Measurements from ENCODE around the gene OR52A5.
"Not testable (repeated sequence)": the region's sequence is repeated elsewhere in the genome, so short reads cannot be mapped to it uniquely, and the experiment has no call there.

Gene OR52A5
- 0 reads per million in 2 donors for total RNA-seq

DNA sequence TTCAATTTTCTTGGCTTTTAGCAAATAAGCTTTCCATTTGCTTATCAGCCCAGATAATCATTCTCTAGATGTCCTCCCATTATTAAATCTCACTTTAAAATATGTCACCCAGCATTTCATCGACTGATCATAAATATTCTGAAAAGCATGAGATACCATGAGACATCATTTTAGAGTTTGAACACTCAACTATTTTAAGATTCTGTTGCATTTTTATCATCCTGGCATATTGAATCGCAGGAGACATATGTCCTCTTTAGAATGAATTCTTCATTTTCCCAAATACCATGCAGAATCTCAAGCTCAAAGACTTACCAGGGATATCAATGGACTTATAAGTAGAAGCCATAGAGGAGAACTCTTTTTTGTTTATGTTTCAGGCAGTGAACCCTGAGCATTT, at the start of gene OR52A5:
OR52A5 (minus strand) TSS at position 361 of the 400 bp plus-strand sequence. CDS start 5,714 bp downstream, outside the sequence.
- no peak for DNase-seq

DNA sequence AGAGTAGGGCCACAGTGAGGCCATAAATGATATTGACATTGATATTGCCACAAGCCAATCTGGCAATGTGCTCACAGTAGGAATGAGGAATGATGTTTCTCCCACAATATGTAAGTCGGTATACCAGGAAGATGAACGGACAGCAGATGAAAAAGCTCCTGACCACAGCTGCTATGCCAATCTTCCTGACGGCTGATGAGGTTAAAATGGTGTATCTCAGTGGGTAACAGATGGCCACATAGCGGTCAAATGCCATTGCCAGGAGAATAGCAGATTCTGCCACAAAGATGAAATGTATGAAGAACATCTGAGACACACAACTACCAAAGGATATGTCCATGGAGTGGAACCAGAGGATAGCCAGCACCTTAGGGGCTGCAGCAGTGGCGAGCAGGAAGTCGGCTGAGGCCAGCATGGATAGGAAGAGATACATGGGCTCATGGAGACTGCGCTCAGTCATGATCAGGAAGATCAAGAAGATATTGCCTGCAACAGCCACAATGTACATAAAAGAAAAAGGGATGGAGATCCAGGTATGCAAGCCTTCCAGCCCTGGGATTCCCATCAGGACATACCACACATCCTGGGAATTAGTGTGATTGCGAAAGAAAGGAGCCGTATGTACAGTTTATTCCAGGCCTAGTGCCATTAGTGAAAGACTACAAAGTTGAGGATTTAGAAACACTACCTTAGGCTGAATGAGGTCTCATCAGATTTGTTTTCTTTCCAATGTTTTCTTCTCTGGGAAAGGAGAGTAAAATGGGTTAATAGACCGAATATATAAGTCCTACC, 40.1 kb upstream of the OR52A5 start:
- no peak for DNase-seq

DNA sequence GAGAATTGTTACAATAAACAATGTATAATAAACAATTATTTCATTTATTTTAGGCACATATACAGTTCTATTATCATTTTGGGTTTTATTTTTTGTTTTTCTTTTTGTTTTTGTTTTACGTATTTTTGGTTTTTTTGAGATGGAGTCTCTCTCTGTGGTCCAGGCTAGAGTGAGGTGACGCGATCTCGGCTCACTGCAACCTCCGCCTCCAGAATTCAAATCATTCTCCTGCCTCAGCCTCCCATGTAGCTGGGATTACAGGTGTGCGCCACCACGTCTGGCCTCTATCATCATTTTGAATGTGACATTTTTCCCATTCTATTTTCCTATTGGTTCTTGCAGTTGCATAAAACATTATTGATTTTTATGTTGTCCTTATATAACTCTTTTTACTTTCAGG, 36.8 kb upstream of the OR52A5 start:
- DNase-seq, result no peak

DNA sequence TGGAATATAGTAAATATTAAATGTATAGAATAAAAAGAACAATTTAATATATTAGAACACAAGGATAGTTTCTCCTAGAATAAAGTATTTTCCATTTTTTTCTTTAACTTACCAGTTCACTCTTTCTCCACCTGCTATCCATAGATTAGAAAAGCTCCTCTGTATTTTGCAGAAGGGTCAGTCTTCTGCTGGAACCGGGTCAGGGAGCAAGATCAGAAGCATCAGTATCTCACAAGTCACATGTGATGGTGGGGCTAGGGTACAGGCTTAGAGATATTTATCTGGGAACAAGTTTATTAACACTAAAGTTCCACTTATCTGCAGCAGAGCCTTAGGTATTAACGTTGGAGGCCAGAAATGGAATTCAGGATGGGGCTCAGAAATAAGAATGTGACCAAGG, 33.7 kb upstream of the OR52A5 start:
- DNase-seq, result no peak

DNA sequence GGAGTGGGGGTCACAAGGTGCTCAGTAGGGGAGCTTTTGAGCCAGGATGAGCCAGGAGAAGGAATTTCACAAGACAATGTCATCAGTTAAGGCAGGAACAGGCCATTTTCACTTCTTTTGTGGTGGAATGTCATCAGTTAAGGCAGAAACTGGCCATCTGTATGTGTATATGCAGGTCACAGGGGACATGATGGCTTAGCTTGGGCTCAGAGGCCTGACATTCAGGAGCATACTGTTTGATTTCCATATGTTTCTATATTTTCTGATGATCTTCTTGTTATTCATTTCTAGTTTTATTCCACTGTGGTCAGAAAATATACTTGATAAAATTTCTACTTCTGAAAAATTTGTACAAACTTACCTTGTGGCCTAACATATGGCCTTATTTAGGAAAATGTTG, 27.7 kb upstream of the OR52A5 start:
- not testable (repeated sequence) for DNase-seq

DNA sequence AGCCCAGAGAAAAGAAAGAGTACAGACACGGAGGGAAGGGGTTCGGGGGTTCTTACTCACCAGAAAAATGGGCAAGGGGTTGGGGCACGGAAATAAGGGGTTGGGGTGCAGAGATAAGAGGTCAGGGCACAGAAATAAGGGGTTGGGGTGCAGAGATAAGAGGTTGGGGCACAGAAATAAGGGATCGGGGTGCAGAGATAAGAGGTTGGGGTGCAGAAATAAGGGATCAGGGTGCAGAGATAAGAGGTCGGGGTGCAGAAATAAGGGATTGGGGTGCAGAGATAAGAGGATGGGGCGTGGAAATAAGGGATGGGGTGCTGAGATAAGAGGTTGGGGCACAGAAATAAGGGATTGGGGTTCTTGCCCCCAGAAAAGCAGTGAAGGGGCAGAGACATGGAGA, 26.7 kb upstream of the OR52A5 start:
- not testable (repeated sequence) for DNase-seq

DNA sequence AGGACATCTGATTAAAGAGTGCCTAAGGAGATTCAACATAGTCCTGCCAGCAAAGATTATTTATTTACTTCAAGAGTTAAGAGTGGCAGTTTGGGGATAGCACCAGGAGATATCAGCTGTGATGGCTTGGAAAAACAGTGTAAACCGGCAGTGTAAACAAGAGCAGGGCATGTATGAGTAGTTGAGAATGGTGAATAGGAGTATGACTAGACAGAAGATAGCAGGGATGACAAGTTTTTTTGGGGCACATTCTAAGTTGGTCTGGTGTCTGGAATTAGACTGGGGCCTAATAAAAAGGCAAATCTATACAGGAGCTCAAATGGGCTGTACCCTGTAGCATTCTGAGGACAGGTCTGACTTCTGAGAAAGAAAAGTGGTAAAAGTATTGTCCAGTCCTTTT, 22.9 kb upstream of the OR52A5 start:
- DNase-seq, result not testable (repeated sequence)

DNA sequence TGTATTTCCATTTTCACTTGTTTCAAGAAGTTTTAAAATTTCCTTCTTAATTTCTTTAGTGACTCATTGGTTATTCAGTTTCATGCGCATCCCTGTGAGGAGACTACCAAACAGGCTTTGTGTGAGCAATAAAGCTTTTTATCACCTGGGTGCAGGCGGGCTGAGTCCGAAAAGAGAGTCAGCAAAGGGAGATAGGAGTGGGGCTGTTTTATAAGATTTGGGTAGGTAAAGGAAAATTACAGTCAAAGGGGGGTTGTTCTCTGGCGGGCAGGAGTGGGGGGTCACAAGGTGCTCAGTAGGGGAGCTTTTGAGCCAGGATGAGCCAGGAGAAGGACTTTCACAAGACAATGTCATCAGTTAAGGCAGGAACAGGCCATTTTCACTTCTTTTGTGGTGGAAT, 22.1 kb upstream of the OR52A5 start:
- not testable (repeated sequence) for DNase-seq

DNA sequence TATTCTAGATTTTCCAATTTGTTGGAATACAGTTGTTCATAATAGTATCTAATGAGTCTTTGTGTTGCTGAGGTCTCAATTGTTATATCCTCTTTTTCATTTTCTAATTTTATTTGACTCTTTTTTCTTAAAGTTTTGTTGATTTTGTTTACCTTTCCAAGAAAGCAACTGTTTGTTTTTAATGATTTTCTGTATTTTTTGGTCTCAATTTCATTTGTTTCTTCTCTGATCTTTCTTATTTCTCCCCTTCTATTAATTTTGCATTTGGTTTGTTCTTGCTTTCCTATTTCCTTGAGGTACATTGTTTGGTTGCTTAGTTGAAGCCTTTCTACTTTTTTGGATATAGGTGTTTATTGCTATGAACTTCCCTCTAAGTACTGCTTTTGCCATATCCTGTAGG, 21.6 kb upstream of the OR52A5 start:
- DNase-seq, result no peak

DNA sequence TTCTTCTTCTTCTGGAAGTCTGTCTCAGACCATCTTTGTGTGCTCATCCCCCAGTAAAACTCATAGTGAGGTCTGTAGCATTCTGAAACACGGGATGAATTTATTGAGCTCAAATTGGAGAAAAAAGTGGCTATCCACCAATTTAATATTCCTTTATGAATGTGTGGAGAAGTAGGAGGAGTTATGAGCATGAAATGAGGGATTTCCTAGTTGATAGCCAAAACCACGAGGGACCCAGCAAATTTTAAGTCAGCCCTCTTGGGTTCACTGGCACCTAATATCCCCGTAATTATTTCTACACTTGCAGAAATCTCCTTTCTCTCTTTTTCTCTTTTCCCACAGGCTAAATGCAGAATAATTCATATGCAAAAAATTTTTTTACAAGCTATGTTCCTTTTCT, 16.5 kb upstream of the OR52A5 start, which contains the start of gene OR52A1:
OR52A1 (minus strand) TSS at position 101 of the 400 bp plus-strand sequence. CDS start 2,388 bp downstream, outside the sequence.
- DNase-seq, result no peak

DNA sequence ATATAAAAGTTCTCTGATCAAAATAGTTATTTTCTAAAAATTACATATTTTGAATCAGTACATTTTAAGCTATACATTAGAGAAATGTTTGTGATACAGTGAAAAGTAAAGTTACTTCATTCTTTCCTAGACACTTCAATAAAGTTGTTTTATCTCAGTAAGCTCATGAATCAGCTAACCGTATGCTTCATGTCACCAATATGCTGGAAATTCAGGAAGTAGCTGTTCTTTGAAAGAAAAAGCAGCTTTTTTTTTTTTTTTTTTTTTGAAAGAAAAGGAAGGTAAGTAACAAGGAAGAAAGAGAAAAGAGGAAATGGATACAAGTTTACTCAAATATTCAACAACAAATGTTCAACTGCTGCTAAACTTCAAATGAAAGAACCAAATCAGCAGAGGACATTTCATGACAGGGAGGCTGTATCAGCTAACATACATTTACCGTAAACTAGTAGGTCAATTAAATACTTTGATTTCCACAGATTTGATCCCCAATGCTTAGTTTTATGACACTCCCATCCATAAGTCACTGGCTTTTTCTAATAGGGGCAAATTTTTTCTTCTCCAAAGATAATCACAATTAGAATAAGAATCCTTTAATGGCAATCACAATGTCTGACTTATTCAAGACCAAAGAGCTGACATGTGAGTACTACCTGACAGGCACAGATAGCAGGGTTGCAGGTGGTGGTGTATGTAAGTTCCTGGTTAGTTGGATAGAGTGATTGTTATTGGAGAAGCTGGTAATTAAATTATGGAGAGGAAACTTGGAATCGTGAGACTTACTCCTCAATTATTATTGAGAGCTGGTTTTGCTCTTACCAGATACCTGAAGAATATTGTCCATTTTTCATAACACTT, 15.6 kb upstream of the OR52A5 start:
- DNase-seq, result no peak

DNA sequence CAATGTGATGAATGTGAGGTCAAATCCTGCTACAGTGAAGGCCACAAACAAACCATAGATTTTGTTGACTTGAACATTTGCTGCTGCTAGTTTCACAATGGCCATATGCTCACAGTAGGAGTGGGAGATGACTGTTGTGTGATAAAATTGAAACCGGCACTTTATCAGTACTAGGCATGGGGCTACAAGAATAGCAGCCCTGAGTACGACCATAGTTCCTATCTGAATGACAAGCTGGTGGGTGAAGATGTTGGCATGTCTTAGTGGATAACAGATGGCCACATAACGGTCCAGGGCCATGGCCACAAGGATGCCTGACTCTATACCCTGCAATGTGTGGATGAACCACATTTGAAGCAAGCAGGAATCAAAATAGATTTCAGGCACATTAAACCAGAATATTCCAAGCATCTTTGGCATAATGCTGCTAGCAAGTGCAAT, 13.6 kb upstream of the OR52A5 start:
- DNase-seq, result no peak

DNA sequence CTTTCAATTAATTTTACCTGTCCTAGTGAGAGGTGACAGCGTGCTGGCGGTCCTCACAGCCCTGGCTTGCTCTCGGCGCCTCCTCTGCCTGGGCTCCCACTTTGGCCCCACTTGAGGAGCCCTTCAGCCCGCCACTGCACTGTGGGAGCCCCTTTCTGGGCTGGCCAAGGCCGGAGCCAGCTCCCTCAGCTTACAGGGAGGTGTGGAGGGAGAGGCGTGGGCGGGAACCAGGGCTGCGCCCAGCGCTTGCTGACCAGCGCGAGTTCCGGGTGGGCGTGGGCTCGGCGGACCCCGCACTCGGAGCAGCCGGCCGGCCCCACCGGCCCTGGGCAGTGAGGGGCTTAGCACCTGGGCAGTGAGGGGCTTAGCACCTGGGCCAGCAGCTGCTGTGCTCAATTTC, 6.0 kb upstream of the OR52A5 start:
- not testable (repeated sequence) for DNase-seq

DNA sequence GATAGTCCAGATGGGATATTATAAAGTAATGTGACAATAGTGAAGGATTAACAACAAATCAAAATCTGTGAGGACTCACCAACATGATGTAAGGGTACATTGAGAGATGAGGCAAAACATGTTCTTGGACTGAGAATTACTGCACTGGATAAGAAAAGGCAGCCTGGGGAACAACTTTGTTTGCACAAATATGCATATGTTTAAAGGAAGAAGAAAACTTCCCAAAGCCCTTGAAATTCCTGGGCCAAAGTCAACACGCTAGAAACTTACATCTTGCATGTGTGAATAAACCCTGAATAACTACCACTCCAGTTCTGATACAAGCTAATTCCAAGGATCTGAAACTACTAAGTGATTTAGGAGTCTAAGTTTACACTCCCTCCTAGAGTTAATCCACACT, 1.1 kb downstream of the OR52A5 start:
- no peak for DNase-seq

DNA sequence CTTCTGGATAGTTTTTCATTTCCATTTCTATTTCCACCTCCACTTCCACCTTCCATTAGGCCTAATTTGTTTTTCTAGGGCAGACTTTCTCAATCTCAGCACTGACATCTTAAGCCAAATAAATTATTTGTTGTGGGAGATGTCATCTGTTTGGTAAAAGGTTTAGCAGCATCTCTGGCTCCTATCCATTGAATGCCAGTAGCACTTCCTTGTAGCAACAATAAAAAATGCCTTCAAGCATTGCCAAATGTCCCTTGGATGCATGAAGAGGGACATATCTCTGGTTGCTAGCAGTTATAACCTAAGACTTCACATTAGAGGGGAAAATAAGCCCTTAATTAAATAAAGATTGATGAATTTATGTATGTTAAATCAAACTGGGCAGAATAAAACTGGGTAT, 1.9 kb downstream of the OR52A5 start:
- no peak for DNase-seq

DNA sequence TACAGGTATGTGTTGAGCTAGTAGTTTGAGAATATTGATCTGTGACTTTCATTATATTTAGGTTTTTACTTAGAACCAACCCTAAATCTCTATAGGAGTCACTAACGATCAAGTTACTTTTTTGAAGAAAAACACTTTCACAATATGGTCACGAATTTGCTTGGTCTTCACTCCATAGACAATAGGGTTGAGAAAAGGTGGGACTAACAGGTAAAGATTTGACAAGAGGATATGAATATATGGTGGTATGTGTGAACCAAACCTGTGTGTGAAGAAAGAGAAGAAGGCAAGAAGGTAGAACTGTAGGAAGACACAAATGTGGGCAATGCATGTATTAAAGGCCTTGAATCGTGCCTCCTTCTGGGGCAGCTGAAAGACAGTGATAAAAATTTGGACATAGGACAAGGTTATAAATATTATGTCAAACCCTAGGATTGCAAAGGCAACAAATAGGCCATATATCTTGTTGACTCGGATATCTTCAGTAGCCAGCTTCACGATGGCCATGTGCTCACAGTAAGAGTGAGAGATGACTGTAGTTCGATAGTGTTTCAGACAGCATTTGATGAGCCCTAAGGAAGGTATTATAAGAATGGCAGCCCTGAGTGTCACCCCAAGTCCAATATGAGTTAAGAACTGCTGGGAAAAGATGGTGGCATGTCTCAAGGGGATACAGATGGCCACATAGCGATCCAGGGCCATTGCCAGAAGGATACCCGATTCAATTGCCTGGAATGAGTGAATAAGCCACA, 6.4 kb downstream of the OR52A5 start:
- no peak for DNase-seq

DNA sequence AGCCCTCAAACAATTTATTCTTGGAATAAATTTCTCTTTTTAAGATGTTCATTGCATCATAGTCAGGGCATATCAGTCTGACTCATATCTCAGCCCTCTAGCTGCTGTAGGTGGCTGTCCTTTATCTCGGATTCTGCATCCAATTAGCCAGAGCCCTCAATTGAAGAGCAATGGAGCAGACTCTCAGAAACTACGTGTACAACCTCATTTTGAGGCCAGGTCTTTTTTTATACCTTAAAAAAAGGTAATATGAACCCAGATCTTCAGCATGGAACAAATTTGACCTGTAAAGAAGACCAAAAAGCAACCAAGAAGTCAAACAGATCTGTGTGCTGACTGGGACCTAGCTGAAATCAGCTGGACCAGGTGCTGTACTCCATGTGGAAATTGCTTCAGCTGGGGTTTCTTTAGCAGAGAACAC, 8.7 kb downstream of the OR52A5 start:
- DNase-seq, result no peak

DNA sequence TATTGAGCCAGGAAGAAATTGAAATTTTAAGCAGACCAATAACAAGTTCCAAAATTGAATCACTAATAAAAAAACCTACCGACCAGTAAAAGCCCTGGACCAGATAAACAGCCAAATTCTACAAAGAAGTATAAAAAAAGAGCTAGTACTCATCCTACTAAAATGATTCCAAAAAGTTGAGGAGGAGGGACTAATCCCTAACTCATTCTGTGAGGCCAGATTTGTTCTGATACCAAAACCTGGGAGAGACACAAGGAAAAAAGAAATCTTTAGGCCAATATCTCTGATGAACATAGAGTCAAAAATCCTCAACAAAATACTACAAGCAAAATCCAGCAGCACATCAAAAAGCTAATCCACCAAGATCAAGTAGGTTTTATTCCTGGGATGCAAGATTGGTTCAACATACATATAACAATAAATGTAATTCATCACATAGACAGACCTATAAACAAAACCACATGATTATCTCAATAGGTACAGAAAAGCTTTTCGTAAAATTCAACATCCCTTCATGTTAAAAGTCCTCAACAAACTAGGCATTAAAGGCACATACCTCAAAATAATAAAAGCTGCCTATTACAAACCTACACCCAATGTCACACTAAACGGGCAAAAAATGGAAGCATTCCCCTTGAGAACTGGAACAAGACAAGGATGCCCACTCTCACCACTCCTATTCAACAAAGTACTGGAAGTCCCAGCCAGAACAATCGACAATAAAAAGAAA, 13.1 kb downstream of the OR52A5 start:
- no peak for DNase-seq

DNA sequence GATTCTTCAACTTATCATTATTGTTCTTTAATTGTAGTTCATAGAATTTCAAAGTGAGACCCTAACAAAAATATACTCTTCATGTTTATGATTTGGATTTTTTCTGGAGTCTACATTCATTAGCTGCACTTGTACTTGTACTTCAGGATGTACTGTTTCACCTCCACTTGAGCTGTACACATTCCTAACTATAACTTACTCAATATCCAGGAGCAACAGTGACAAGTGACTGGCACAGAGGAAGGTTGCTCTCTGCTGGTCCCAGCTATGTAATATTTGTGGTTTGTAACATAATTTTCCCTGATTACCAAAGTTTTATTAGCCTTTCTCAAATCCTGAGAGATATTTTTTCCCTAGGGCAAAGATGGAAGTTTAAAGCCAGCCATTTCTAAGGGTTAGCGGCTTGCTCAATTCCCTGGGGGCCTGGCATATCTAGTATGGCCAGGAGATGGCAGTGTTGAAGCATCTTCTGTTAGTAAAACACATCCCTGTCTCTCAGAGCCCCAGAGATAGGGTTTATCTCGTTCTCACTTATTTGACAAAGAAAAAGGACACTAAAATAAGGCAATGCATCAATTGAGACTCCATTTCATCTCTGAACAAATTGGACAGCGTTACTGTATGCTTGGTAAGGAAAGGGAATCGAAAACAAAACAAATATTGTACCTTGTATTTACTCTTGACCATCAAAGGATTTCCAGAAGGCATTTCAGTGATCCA, 14.2 kb downstream of the OR52A5 start:
- DNase-seq, result peak; percentile 1

DNA sequence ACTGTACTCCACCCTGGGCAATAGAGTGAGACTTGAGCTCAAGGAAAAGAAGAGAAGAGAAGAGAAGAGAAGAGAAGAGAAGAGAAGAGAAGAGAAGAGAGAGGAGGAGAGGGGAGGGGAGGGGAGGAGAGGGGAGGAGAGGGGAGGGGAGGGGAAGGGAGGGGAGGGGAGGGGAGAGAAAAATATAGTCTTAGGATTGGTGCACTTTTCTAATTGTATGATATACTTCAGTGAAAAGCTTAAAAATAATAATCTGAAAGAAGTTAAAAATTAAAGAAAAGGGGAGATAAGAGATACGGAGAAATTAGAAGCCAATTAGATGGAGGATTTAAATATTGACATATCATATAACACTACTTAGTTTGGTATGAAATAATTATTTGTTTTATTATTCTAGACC, 19.3 kb downstream of the OR52A5 start:
- DNase-seq, result no peak

DNA sequence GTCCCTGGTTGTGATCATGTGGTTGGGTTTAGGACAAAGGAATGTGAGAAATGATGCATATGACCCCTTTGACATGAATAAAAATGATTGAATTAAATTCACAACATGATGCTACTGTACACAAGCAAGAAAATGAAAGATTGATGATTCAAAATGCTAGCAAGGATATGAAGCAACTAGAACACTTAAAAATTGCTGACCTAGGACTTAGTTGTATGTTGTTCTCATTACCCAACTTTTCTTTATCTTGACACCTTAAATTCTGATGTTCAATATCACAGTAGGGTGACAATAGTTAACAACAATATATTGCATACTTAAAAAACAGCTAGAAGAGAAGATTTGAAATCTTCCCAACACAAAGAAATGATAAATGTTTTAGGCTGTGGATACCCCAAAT, 20.6 kb downstream of the OR52A5 start:
- no peak for DNase-seq

DNA sequence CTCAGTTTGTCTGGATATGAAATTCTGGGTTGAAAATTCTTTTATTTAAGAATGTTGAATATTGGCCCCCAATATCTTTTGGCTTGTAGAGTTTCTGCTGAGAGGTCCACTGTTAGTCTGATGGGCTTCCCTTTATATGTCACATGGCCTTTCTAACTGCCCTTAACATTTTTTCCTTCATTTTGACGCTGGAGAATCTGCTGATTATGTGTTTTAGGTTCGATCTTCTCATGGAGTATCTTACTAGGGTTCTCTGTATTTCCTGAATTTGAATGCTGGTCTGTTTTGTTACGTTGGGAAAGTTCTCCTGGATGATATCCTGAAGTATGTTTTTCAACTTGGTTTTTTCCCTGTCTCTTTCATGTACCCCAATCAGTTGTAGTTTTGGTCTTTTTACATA, 22.8 kb downstream of the OR52A5 start:
- no peak for DNase-seq

All from T-helper 9 cell (primary cell).